Measurements from ENCODE around the gene AP4S1. TPM values are rescaled to one million over a fixed set of nuclear protein-coding genes. Genes with fewer than 3 reads are reported as not detected.

Gene AP4S1
- polyA plus RNA-seq, 1 experiment, result 8.0 TPM

- no peak for TF ChIP-seq CTCF (IDR thresholded peaks at IDR 0.05; ENCODE audit: low read depth, low read length)
- Histone ChIP-seq H3K4me3 (ENCODE audit: low read depth, low read length) (no peak overlapping the region), H3K27ac (ENCODE audit: low read depth, low read length) (no peak overlapping the region), H3K9me3 (ENCODE audit: control insufficient read depth, insufficient read depth, low read length) (no peaks in the 10 kb centered on the region), H3K27me3 (ENCODE audit: control insufficient read depth, insufficient read depth, low read length) (no peaks in the 10 kb centered on the region)
- ChIA-PET POLR2A (no interaction called here), CTCF (no interaction called here)
- no peak for DNase-seq (ENCODE audit: low read depth, low spot score)
These were observed 42.9 kb upstream of the AP4S1 start for GRCh38 chr14:30982533-30982932.

GRCh38 chr14:30983858-30984257 is 41.6 kb upstream of the AP4S1 start:
- POLR2A ChIA-PET, result no interaction called here

DNA sequence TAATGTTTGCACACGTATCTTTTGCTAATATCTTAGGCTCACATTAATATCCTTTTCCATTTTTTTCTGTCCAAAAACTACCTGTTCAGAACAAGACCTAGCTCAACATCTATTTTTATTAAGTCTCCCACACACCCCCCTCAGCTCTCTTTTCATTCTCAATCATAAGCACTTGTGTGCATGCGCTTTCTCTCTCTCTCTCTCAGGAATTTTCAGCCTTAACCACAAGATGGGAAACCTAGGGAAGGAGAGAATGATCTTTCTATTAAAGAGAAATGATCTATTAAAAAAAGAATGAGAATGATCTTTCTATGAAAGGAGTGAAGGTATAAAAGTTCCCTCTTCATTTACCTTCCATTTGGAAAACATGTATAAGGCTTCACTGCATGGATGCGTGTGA is 39.7 kb upstream of the AP4S1 start:
- ChIA-PET CTCF (no interaction called here), POLR2A (interaction anchor here (1.2 kb wide), 1 partner anchor 41 kb away, joined by 3 read pairs; no protein-coding TSS in a partner anchor)
- TF ChIP-seq CTCF (IDR thresholded peaks at IDR 0.05; ENCODE audit: low read depth, low read length), result no peak
- no peak for DNase-seq (ENCODE audit: low read depth, low spot score)
- H3K4me3 ChIP-seq (ENCODE audit: low read depth, low read length), result no peak overlapping the region
- no peaks in the 10 kb centered on the region for H3K27me3 ChIP-seq (ENCODE audit: control insufficient read depth, insufficient read depth, low read length)
- H3K27ac ChIP-seq (ENCODE audit: low read depth, low read length), result no peak overlapping the region
- no peaks in the 10 kb centered on the region for H3K9me3 ChIP-seq (ENCODE audit: control insufficient read depth, insufficient read depth, low read length)

More at GRCh38 chr14:30983858-30984257, 41.6 kb upstream of the AP4S1 start:
- H3K27ac ChIP-seq (ENCODE audit: low read depth, low read length), result no peak overlapping the region
- no peaks in the 10 kb centered on the region for H3K9me3 ChIP-seq (ENCODE audit: control insufficient read depth, insufficient read depth, low read length)
- CTCF ChIA-PET, result interaction anchor here (0.6 kb wide), 2 partner anchors 97 to 125 kb away, joined by 3 to 11 read pairs; no protein-coding TSS in a partner anchor
- H3K27me3 ChIP-seq (ENCODE audit: control insufficient read depth, insufficient read depth, low read length), result no peaks in the 10 kb centered on the region
- DNase-seq (ENCODE audit: low read depth, low spot score), result no peak
- no peak overlapping the region for H3K4me3 ChIP-seq (ENCODE audit: low read depth, low read length)
- no peak for TF ChIP-seq CTCF (IDR thresholded peaks at IDR 0.05; ENCODE audit: low read depth, low read length)

GRCh38 chr14:30988509-30988908 is 36.9 kb upstream of the AP4S1 start:
- DNase-seq (ENCODE audit: low read depth, low spot score), result no peak
- H3K27ac ChIP-seq (ENCODE audit: low read depth, low read length), result no peak overlapping the region

GRCh38 chr14:30990770-30991169 is 34.7 kb upstream of the AP4S1 start:
- DNase-seq (ENCODE audit: low read depth, low spot score), result no peak
- ChIA-PET POLR2A (interaction anchor here (0.5 to 0.9 kb wide), 2 partner anchors 35 to 381 kb away, joined by 3 read pairs; partner anchors contain the start of genes AP4S1 and STRN3), CTCF (no interaction called here)
- H3K9me3 ChIP-seq (ENCODE audit: control insufficient read depth, insufficient read depth, low read length), result no peaks in the 10 kb centered on the region
- no peak overlapping the region for H3K27ac ChIP-seq (ENCODE audit: low read depth, low read length)
- TF ChIP-seq CTCF (IDR thresholded peaks at IDR 0.05; ENCODE audit: low read depth, low read length), result no peak
- H3K27me3 ChIP-seq (ENCODE audit: control insufficient read depth, insufficient read depth, low read length), result no peaks in the 10 kb centered on the region
- no peak overlapping the region for H3K4me3 ChIP-seq (ENCODE audit: low read depth, low read length)

More at GRCh38 chr14:30988509-30988908, 36.9 kb upstream of the AP4S1 start:
- CTCF ChIA-PET, result no interaction called here
- Histone ChIP-seq H3K9me3 (ENCODE audit: control insufficient read depth, insufficient read depth, low read length) (no peaks in the 10 kb centered on the region), H3K27me3 (ENCODE audit: control insufficient read depth, insufficient read depth, low read length) (no peaks in the 10 kb centered on the region), H3K4me3 (ENCODE audit: low read depth, low read length) (no peak overlapping the region)
- POLR2A ChIA-PET, result interaction anchor here (0.6 to 1.0 kb wide), 2 partner anchors 101 to 108 kb away, joined by 3 to 4 read pairs; no protein-coding TSS in a partner anchor
- no peak for TF ChIP-seq CTCF (IDR thresholded peaks at IDR 0.05; ENCODE audit: low read depth, low read length)

All from AG04450 (cell line).